Measurements from ENCODE around the gene TXLNG. TPM values are rescaled to one million over a fixed set of nuclear protein-coding genes. Genes with fewer than 3 reads are reported as not detected.

TXLNG gene
- total RNA-seq, 2 donors from 2014 or later, result 11.1 to 19.9 TPM

GRCh38 chrX:16828124-16828908, 42.0 kb downstream of the TXLNG start:
- Histone ChIP-seq H3K4me1 (ENCODE audit: control insufficient read depth in 1 of 2, low read depth in 2 of 2) (peaks cover 0 to 17% of the 10 kb centered on the region in 2 donors), H3K4me3 (no peak overlapping the region), H3K9me3 (no peaks in the 10 kb centered on the region), H3K27me3 (replicated peaks; ENCODE audit: insufficient read depth) (no peaks in the 10 kb centered on the region), H3K27ac (peak overlapping the region; percentile 68 to 70), H3K36me3 (peaks cover 3% of the 10 kb centered on the region)
- DNase-seq (ENCODE audit: low spot score), result peak; percentile 8
- ATAC-seq (ENCODE audit: insufficient number of reproducible peaks, low FRiP score, low read depth), result no peak
- TF ChIP-seq CTCF (IDR thresholded peaks at IDR 0.05), result no peak

GRCh38 chrX:16832301-16832700, 46.0 kb downstream of the TXLNG start:
- peaks cover 0 to 9% of the 10 kb centered on the region in 2 donors for H3K4me1 ChIP-seq (ENCODE audit: control insufficient read depth in 1 of 2, low read depth in 2 of 2)
- DNase-seq (ENCODE audit: low spot score) (no peak), ATAC-seq (ENCODE audit: insufficient number of reproducible peaks, low FRiP score, low read depth) (no peak)
- no peaks in the 10 kb centered on the region for H3K9me3 ChIP-seq
- TF ChIP-seq CTCF (IDR thresholded peaks at IDR 0.05), result no peak
- no peak overlapping the region for H3K27ac ChIP-seq
- H3K36me3 ChIP-seq, result peaks cover 3% of the 10 kb centered on the region
- H3K4me3 ChIP-seq, result no peak overlapping the region
- H3K27me3 ChIP-seq (replicated peaks; ENCODE audit: insufficient read depth), result no peaks in the 10 kb centered on the region

- Histone ChIP-seq H3K36me3 (peaks cover 3% of the 10 kb centered on the region), H3K27ac (no peak overlapping the region), H3K27me3 (replicated peaks; ENCODE audit: insufficient read depth) (no peaks in the 10 kb centered on the region), H3K9me3 (no peaks in the 10 kb centered on the region), H3K4me1 (ENCODE audit: control insufficient read depth in 1 of 2, low read depth in 2 of 2) (peaks cover 0 to 15% of the 10 kb centered on the region in 2 donors), H3K4me3 (no peak overlapping the region)
- ATAC-seq (ENCODE audit: insufficient number of reproducible peaks, low FRiP score, low read depth) (no peak), DNase-seq (ENCODE audit: low spot score) (no peak)
- TF ChIP-seq CTCF (IDR thresholded peaks at IDR 0.05), result no peak
Observed at GRCh38 chrX:16834806-16835205, 48.5 kb downstream of the TXLNG start.

- Histone ChIP-seq H3K9me3 (no peaks in the 10 kb centered on the region), H3K27me3 (replicated peaks; ENCODE audit: insufficient read depth) (no peaks in the 10 kb centered on the region), H3K27ac (no peak overlapping the region), H3K4me3 (no peak overlapping the region), H3K4me1 (ENCODE audit: control insufficient read depth in 1 of 2, low read depth in 2 of 2) (peaks cover 0 to 23% of the 10 kb centered on the region in 2 donors), H3K36me3 (no peaks in the 10 kb centered on the region)
- peak; percentile 22 for TF ChIP-seq CTCF (IDR thresholded peaks at IDR 0.05)
- DNase-seq (ENCODE audit: low spot score) (no peak), ATAC-seq (ENCODE audit: insufficient number of reproducible peaks, low FRiP score, low read depth) (no peak)
Observed at GRCh38 chrX:16836371-16836770, 50.1 kb downstream of the TXLNG start.

- H3K36me3 ChIP-seq, result no peaks in the 10 kb centered on the region
- DNase-seq (ENCODE audit: low spot score) (no peak), ATAC-seq (ENCODE audit: insufficient number of reproducible peaks, low FRiP score, low read depth) (no peak)
- peaks cover 0 to 36% of the 10 kb centered on the region in 2 donors for H3K4me1 ChIP-seq (ENCODE audit: control insufficient read depth in 1 of 2, low read depth in 2 of 2)
- no peaks in the 10 kb centered on the region for H3K9me3 ChIP-seq
- TF ChIP-seq CTCF (IDR thresholded peaks at IDR 0.05), result no peak
- H3K27me3 ChIP-seq (replicated peaks; ENCODE audit: insufficient read depth), result no peaks in the 10 kb centered on the region
- H3K27ac ChIP-seq, result peak overlapping the region in 1 of 2 donors; percentile 66
- H3K4me3 ChIP-seq, result no peak overlapping the region
Observed at GRCh38 chrX:16838202-16839066, 52.2 kb downstream of the TXLNG start.

Data from thoracic aorta (tissue), 2 donors.